NB4 (cell line): Measurements from ENCODE around the gene MTAP.

Source experiments
- DNase-seq: peaks from one replicate; pipeline ENCODE4 v3.0.0; 2010; ENCODE audit warnings: low read depth
- H3K4me3 ChIP-seq: one replicate; pipeline ENCODE4 v1.5.1; 2011; ENCODE audit warnings: mild to moderate bottlenecking, low read depth, low read length, moderate library complexity
- CTCF ChIP-seq: IDR thresholded peaks from one replicate; pipeline ENCODE4 v1.5.1; 2012; ENCODE audit warnings: low read depth, low read length
- MAX ChIP-seq: IDR thresholded peaks from 2 replicates; pipeline ENCODE4 v1.6.1; 2011; ENCODE audit warnings: low read depth, low read length
- MYC ChIP-seq: IDR thresholded peaks from 2 replicates; pipeline ENCODE4 v1.6.1; 2011; ENCODE audit warnings: low read depth, low read length
- POLR2A ChIP-seq: IDR thresholded peaks from 2 replicates; pipeline ENCODE4 v1.6.1; 2011; ENCODE audit warnings: mild to moderate bottlenecking; ENCODE audit not compliant: insufficient read length; ENCODE audit errors: extremely low read depth

The MTAP gene

GRCh38 chr9:21919377-21920362 lies 117.2 kb downstream of the MTAP start:
- H3K4me3 ChIP-seq, result no peak overlapping the region
- TF ChIP-seq MYC, result no peak
- no peak for TF ChIP-seq MAX
- TF ChIP-seq CTCF, result no peak
- no peak for TF ChIP-seq POLR2A
- DNase-seq, result no peak

GRCh38 chr9:21923694-21924093 lies 121.3 kb downstream of the MTAP start:
- no peak overlapping the region for H3K4me3 ChIP-seq
- DNase-seq, result no peak
- TF ChIP-seq MYC (no peak), MAX (no peak), POLR2A (no peak), CTCF (no peak)

- DNase-seq, result no peak
- no peak for TF ChIP-seq MYC
- no peak for TF ChIP-seq MAX
- TF ChIP-seq POLR2A, result no peak
- no peak for TF ChIP-seq CTCF
- no peak overlapping the region for H3K4me3 ChIP-seq
Measured at GRCh38 chr9:21927752-21928151, 125.3 kb downstream of the MTAP start.

GRCh38 chr9:21931428-21931827 lies 129.0 kb downstream of the MTAP start:
- no peak overlapping the region for H3K4me3 ChIP-seq
- no peak for DNase-seq
- no peak for TF ChIP-seq CTCF
- no peak for TF ChIP-seq MYC
- no peak for TF ChIP-seq POLR2A
- TF ChIP-seq MAX, result no peak

GRCh38 chr9:21933281-21933680 lies 130.8 kb downstream of the MTAP start:
- no peak for TF ChIP-seq POLR2A
- no peak overlapping the region for H3K4me3 ChIP-seq
- DNase-seq, result no peak

GRCh38 chr9:21933865-21934264 lies 131.4 kb downstream of the MTAP start:
- TF ChIP-seq MAX (no peak), POLR2A (no peak), CTCF (no peak)
- no peak for DNase-seq
- no peak overlapping the region for H3K4me3 ChIP-seq
